Measurements from ENCODE around the gene TBC1D32.
"Not testable (repeated sequence)": the region's sequence is repeated elsewhere in the genome, so short reads cannot be mapped to it uniquely, and the experiment has no call there.

- TF ChIP-seq POLR2A (IDR thresholded peaks at IDR 0.05; ENCODE audit: low read depth, low read length); CTCF (IDR thresholded peaks at IDR 0.05; ENCODE audit: extremely low read depth in 1 of 2, insufficient read depth in 1 of 2, low read depth in 1 of 2, low read length in 2 of 2); MAX (IDR thresholded peaks at IDR 0.05; ENCODE audit: insufficient read depth, insufficient read length); EZH2 (IDR thresholded peaks at IDR 0.05; ENCODE audit: borderline replicate concordance, low read depth, low read length, severe bottlenecking); POLR2AphosphoS5 (IDR thresholded peaks at IDR 0.05; ENCODE audit: insufficient read depth, low read depth, low read length); MYC (IDR thresholded peaks at IDR 0.05; ENCODE audit: low read depth, low read length); FOS (IDR thresholded peaks at IDR 0.05; ENCODE audit: borderline replicate concordance, insufficient read depth, low read length); JUN (IDR thresholded peaks at IDR 0.05; ENCODE audit: borderline replicate concordance, insufficient read depth, insufficient read length, low read depth): not testable (repeated sequence)
Observed at GRCh38 chr6:121301156-121301555, 33.1 kb downstream of the TBC1D32 start.

Measured in endothelial cell of umbilical vein (primary cell).